Thoracic aorta (tissue), 2 donors: ENCODE results near the gene ALDH3B1. TPM values are rescaled to one million over a fixed set of nuclear protein-coding genes. Genes with fewer than 3 reads are reported as not detected.

ENCODE experiments used
- ATAC-seq: fragments of 150-250 bp; one replicate; pipeline ENCODE4 v1.8.0; 2017; ENCODE audit warnings: low read depth; ENCODE audit not compliant: insufficient number of reproducible peaks, low FRiP score
- DNase-seq: peaks from one replicate; pipeline ENCODE4 v3.0.0-alpha.2; 2020; ENCODE audit warnings: low spot score
- H3K27ac ChIP-seq, 2 donors: fragments of 200-600 bp; sonication (generic); 1 replicate in 1 of 2; 2 replicates in 1 of 2; pipeline ENCODE4 v1.5.1; 2016; ENCODE audit warnings: mild to moderate bottlenecking in 2 of 2, moderate library complexity in 2 of 2
- H3K27me3 ChIP-seq: fragments of 200-600 bp; sonication (generic); replicated peaks from 2 replicates; pipeline ENCODE4 v1.6.0; 2016; ENCODE audit warnings: mild to moderate bottlenecking; ENCODE audit not compliant: insufficient read depth
- H3K36me3 ChIP-seq: fragments of 200-600 bp; sonication (generic); one replicate; pipeline ENCODE4 v1.5.1; 2016
- H3K4me1 ChIP-seq, 2 donors: fragments of 200-600 bp; sonication (generic); 1 replicate in 1 of 2; 2 replicates in 1 of 2; pipeline versions ENCODE4 v1.5.1 to v1.6.0; 2016; ENCODE audit warnings: low read depth in 2 of 2, mild to moderate bottlenecking in 1 of 2; ENCODE audit not compliant: control insufficient read depth in 1 of 2
- H3K4me3 ChIP-seq: fragments of 200-600 bp; sonication (generic); 2 replicates; pipeline ENCODE4 v1.5.1; 2016; ENCODE audit warnings: mild to moderate bottlenecking
- H3K9me3 ChIP-seq: fragments of 200-600 bp; sonication (generic); 2 replicates; pipeline ENCODE4 v1.5.1; 2016
- total RNA-seq, 2 donors: library from RNA; depleted of rRNA; stranded (reverse); fragments of >200 nt; gene quantifications; one replicate each; pipeline versions ENCODE4 v1.1.0 to v1.2.3, GENCODE V29; 2016
- TF ChIP-seq, protein P1 (sequence below): fragments of 200-600 bp; sonication (generic); IDR thresholded peaks from one replicate; pipeline ENCODE4 v1.5.1; 2019; ENCODE audit warnings: antibody characterized with exemption

ALDH3B1 gene
- total RNA-seq, 2 donors from 2014 or later, result 17.6 to 24.2 TPM

DNA sequence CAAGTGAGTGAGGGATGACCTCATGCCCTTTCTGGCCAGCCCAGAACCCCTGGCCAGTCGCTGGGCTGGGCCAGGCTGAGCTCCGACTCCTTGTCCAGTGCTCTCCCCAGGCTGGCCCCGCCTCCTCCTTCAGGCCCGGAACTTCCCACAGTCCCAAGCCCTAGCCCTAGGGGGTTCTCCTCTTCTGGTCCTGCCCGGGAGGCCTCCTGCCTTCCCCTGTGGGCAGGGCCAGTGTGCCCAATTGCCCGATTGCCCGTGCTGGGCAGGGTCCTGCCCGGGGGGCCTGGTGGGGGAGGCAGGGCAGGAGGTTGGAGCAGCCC is 32.9 kb downstream of the ALDH3B1 start:
- no peak for DNase-seq
- Histone ChIP-seq H3K27ac (no peak overlapping the region), H3K4me3 (no peak overlapping the region), H3K4me1 (peaks cover 15 to 30% of the 10 kb centered on the region in 2 donors), H3K9me3 (no peaks in the 10 kb centered on the region), H3K36me3 (peaks cover 29% of the 10 kb centered on the region), H3K27me3 (no peaks in the 10 kb centered on the region)
- no peak for ATAC-seq
- TF ChIP-seq, protein P1, sequence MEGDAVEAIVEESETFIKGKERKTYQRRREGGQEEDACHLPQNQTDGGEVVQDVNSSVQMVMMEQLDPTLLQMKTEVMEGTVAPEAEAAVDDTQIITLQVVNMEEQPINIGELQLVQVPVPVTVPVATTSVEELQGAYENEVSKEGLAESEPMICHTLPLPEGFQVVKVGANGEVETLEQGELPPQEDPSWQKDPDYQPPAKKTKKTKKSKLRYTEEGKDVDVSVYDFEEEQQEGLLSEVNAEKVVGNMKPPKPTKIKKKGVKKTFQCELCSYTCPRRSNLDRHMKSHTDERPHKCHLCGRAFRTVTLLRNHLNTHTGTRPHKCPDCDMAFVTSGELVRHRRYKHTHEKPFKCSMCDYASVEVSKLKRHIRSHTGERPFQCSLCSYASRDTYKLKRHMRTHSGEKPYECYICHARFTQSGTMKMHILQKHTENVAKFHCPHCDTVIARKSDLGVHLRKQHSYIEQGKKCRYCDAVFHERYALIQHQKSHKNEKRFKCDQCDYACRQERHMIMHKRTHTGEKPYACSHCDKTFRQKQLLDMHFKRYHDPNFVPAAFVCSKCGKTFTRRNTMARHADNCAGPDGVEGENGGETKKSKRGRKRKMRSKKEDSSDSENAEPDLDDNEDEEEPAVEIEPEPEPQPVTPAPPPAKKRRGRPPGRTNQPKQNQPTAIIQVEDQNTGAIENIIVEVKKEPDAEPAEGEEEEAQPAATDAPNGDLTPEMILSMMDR, result no peak

DNA sequence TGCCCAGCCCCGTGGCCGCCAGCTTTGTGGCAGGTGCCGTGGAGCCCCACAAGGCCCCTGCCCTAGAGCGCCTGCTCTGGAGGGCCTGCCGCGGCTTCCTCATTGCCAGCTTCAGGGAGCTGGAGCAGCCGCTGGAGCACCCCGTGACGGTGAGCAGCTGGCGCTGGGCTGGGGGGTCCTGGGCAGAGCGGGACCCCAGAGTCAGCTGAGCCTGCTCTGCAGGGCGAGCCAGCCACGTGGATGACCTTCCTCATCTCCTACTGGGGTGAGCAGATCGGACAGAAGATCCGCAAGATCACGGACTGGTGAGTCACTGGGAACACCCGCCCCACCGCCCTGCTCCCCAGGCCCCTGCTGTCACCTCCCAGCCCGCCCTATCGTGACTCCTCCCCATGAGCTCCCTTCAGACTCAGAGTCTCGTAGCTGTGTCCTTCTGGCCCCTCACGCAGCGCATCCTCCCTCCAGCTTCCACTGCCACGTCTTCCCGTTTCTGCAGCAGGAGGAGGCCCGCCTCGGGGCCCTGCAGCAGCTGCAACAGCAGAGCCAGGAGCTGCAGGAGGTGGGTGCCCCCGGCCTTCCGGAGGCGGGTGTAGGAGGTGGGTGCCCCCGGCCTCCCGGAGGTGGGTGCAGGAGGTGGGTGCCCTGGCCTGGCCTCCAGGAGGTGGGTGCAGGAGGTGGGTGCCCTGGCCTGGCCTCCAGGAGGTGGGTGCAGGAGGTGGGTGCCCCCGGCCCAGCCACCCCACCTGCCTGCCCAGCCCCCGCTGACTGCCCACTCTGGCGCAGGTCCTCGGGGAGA is 33.4 kb downstream of the ALDH3B1 start:
- DNase-seq (no peak), ATAC-seq (no peak)
- H3K27me3 ChIP-seq, result no peaks in the 10 kb centered on the region
- H3K36me3 ChIP-seq, result peaks cover 30% of the 10 kb centered on the region
- H3K4me3 ChIP-seq, result no peak overlapping the region
- no peaks in the 10 kb centered on the region for H3K9me3 ChIP-seq
- H3K4me1 ChIP-seq, result peaks cover 11 to 24% of the 10 kb centered on the region in 2 donors
- H3K27ac ChIP-seq, result no peak overlapping the region
- TF ChIP-seq, protein P1, result no peak

DNA sequence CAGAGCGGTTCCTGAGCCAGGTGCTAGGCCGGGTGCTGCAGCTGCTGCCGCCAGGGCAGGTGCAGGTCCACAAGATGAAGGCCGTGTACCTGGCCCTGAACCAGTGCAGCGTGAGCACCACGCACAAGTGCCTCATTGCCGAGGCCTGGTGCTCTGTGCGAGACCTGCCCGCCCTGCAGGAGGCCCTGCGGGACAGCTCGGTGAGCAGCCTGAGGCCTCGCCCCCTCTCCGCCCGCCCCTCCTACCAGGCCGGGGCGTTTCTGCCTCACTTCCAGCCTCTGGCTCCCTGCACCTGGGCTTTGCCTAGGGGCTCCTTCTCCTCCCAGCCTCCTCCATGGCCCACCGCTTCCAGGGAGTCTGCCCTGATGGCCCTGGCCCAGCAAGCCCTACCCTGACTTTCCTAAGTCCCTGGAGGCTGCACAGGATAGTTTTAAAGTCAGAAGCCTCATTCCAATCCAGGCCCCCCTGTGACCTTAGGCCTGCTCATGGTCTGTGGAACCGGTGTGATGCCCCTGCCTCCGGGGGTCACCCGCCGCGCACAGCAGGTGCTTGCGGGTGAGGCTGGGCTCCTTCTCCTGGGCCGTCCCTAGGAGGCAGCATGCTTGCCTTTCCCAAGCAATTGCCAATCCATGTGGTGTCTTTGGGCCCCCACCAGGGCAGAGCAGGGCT is 34.2 kb downstream of the ALDH3B1 start:
- TF ChIP-seq, protein P1, result no peak
- peaks cover 9 to 21% of the 10 kb centered on the region in 2 donors for H3K4me1 ChIP-seq
- DNase-seq (no peak), ATAC-seq (no peak)
- H3K27ac ChIP-seq, result no peak overlapping the region
- no peaks in the 10 kb centered on the region for H3K9me3 ChIP-seq
- no peaks in the 10 kb centered on the region for H3K27me3 ChIP-seq
- peaks cover 38% of the 10 kb centered on the region for H3K36me3 ChIP-seq
- no peak overlapping the region for H3K4me3 ChIP-seq

DNA sequence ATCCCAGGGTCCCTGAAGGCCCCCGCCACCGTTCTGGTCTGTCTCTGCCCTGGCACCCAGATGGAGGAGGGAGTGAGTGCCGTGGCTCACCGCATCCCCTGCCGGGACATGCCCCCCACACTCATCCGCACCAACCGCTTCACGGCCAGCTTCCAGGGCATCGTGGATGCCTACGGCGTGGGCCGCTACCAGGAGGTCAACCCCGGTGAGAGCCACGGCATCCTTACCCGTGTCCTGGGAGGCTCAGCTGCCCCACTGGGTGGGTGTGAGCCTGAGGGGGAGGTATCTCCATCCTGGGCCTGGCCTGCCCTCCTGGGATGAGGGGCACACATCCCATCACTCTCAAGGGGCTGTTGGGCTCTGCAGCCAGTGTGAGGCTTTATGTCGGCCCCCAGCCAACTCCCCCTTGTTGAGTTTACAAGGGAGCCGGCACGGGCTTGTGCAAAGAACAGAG is 34.8 kb downstream of the ALDH3B1 start:
- DNase-seq (no peak), ATAC-seq (no peak)
- Histone ChIP-seq H3K4me3 (no peak overlapping the region), H3K4me1 (peaks cover 4 to 15% of the 10 kb centered on the region in 2 donors), H3K27me3 (no peaks in the 10 kb centered on the region), H3K27ac (no peak overlapping the region), H3K36me3 (peaks cover 44% of the 10 kb centered on the region), H3K9me3 (no peaks in the 10 kb centered on the region)
- TF ChIP-seq, protein P1, result no peak

DNA sequence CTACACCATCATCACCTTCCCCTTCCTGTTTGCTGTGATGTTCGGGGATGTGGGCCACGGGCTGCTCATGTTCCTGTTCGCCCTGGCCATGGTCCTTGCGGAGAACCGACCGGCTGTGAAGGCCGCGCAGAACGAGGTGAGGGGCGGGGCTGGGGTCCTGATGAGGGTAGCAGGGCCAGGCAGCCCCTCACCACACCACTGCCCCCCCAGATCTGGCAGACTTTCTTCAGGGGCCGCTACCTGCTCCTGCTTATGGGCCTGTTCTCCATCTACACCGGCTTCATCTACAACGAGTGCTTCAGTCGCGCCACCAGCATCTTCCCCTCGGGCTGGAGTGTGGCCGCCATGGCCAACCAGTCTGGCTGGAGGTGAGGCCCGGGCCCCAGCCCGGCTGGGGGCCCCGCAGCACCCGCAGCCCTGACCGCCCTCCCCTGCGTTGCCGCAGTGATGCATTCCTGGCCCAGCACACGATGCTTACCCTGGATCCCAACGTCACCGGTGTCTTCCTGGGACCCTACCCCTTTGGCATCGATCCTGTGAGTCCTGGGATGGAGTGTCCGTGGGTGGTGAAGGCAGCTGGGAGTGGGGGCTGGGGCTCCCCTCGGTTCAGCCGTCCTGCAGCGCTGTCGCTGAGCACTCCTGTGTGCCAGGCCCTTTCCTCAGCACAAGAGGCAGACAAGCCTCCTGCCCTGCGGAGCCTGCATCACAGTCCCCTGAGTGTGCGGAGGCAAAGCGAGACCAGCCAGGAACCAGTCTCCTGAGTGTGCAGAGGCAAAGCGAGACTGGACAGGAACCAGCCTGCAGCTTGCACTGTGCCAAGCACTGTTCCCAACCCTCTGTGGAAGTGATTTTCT is 37.5 kb downstream of the ALDH3B1 start:
- H3K4me3 ChIP-seq, result no peak overlapping the region
- no peaks in the 10 kb centered on the region for H3K9me3 ChIP-seq
- no peaks in the 10 kb centered on the region for H3K4me1 ChIP-seq
- peaks cover 55% of the 10 kb centered on the region for H3K36me3 ChIP-seq
- ATAC-seq, result no peak
- H3K27ac ChIP-seq, result peak overlapping the region in 1 of 2 donors; percentile 43
- H3K27me3 ChIP-seq, result no peaks in the 10 kb centered on the region
- no peak for DNase-seq
- TF ChIP-seq, protein P1, result no peak
